Mucosa of rectum (tissue), 2 donors: ENCODE data around the gene STX2.
"Not testable (repeated sequence)": the region's sequence is repeated elsewhere in the genome, so short reads cannot be mapped to it uniquely, and the experiment has no call there.

ENCODE experiments used
- H3K27ac ChIP-seq, 2 donors: one replicate each; pipeline ENCODE4 v1.7.0; 2013; ENCODE audit warnings: inconsistent platforms in 2 of 2, low read depth in 2 of 2, low read length in 2 of 2
- H3K27me3 ChIP-seq, 2 donors: one replicate each; pipeline ENCODE4 v1.7.0; 2013; ENCODE audit warnings: low read length in 2 of 2; ENCODE audit not compliant: control insufficient read depth in 2 of 2, insufficient read depth in 2 of 2
- H3K36me3 ChIP-seq, 2 donors: one replicate each; pipeline ENCODE4 v1.7.0; 2013; ENCODE audit warnings: low read length in 2 of 2; ENCODE audit not compliant: control insufficient read depth in 2 of 2, insufficient read depth in 2 of 2
- H3K4me1 ChIP-seq, 2 donors: one replicate each; pipeline ENCODE4 v1.7.0; 2013; ENCODE audit warnings: low read length in 2 of 2, mild to moderate bottlenecking in 1 of 2; ENCODE audit not compliant: control insufficient read depth in 2 of 2, insufficient read depth in 2 of 2
- H3K4me3 ChIP-seq, 2 donors: one replicate each; pipeline ENCODE4 v1.7.0; 2013; ENCODE audit warnings: low read length in 2 of 2
- H3K9ac ChIP-seq, 2 donors: one replicate each; pipeline ENCODE4 v1.7.0; 2013; ENCODE audit warnings: low read length in 2 of 2, low read depth in 1 of 2, mild to moderate bottlenecking in 1 of 2
- H3K9me3 ChIP-seq, 2 donors: one replicate each; pipeline ENCODE4 v1.7.0; 2013; ENCODE audit warnings: low read length in 2 of 2; ENCODE audit not compliant: control insufficient read depth in 2 of 2
- donor health status: healthy.
- donor health status: Normal muscosa, but diverticular disease.

STX2 gene

GRCh38 chr12:130870442-130871285, 31.6 kb upstream of the STX2 start:
- peaks cover 14 to 19% of the 10 kb centered on the region in 2 donors for H3K4me1 ChIP-seq
- H3K36me3 ChIP-seq: peaks cover 20 to 21% of the 10 kb centered on the region in 2 donors
- H3K9me3 ChIP-seq: no peaks in the 10 kb centered on the region
- H3K27ac ChIP-seq: peak overlapping the region; percentile 87
- H3K4me3 ChIP-seq: peak overlapping the region; percentile 78 to 85
- no peaks in the 10 kb centered on the region for H3K27me3 ChIP-seq
- peak overlapping the region in 1 of 2 donors; percentile 77 for H3K9ac ChIP-seq

GRCh38 chr12:130868412-130868811, 29.4 kb upstream of the STX2 start:
- no peak overlapping the region for H3K27ac ChIP-seq
- H3K9me3 ChIP-seq: no peaks in the 10 kb centered on the region
- H3K4me3 ChIP-seq: no peak overlapping the region
- H3K27me3 ChIP-seq: no peaks in the 10 kb centered on the region
- no peaks in the 10 kb centered on the region for H3K36me3 ChIP-seq
- peaks cover 14 to 19% of the 10 kb centered on the region in 2 donors for H3K4me1 ChIP-seq
- H3K9ac ChIP-seq: no peak overlapping the region

- Histone ChIP-seq H3K9me3 (no peaks in the 10 kb centered on the region), H3K4me3 (no peak overlapping the region), H3K36me3 (no peaks in the 10 kb centered on the region), H3K4me1 (no peaks in the 10 kb centered on the region), H3K27ac (no peak overlapping the region), H3K9ac (no peak overlapping the region), H3K27me3 (no peaks in the 10 kb centered on the region)
Observed at GRCh38 chr12:130863298-130863697, 24.2 kb upstream of the STX2 start.

- H3K27me3 ChIP-seq, H3K27ac ChIP-seq, H3K9ac ChIP-seq, H3K9me3 ChIP-seq, H3K4me1 ChIP-seq, H3K4me3 ChIP-seq, H3K36me3 ChIP-seq: not testable (repeated sequence)
Observed at GRCh38 chr12:130862771-130863170, 23.7 kb upstream of the STX2 start.

- Histone ChIP-seq H3K36me3 (no peaks in the 10 kb centered on the region), H3K9me3 (peaks cover 0 to 2% of the 10 kb centered on the region in 2 donors), H3K27me3 (no peaks in the 10 kb centered on the region), H3K27ac (no peak overlapping the region), H3K9ac (no peak overlapping the region), H3K4me1 (no peaks in the 10 kb centered on the region), H3K4me3 (no peak overlapping the region)
Observed at GRCh38 chr12:130862161-130862560, 23.1 kb upstream of the STX2 start.

GRCh38 chr12:130860311-130860710, 21.3 kb upstream of the STX2 start:
- Histone ChIP-seq H3K36me3 (no peaks in the 10 kb centered on the region), H3K4me1 (no peaks in the 10 kb centered on the region), H3K27me3 (no peaks in the 10 kb centered on the region), H3K27ac (no peak overlapping the region), H3K9ac (no peak overlapping the region), H3K9me3 (peaks cover 0 to 2% of the 10 kb centered on the region in 2 donors), H3K4me3 (no peak overlapping the region)

- no peaks in the 10 kb centered on the region for H3K36me3 ChIP-seq
- no peak overlapping the region for H3K4me3 ChIP-seq
- no peaks in the 10 kb centered on the region for H3K27me3 ChIP-seq
- peaks cover 0 to 2% of the 10 kb centered on the region in 2 donors for H3K9me3 ChIP-seq
- H3K27ac ChIP-seq: no peak overlapping the region
- no peak overlapping the region for H3K9ac ChIP-seq
- H3K4me1 ChIP-seq: no peaks in the 10 kb centered on the region
Observed at GRCh38 chr12:130859161-130859560, 20.1 kb upstream of the STX2 start.

- Histone ChIP-seq H3K27me3 (no peaks in the 10 kb centered on the region), H3K27ac (no peak overlapping the region), H3K9me3 (peaks cover 0 to 2% of the 10 kb centered on the region in 2 donors), H3K4me1 (no peaks in the 10 kb centered on the region), H3K36me3 (no peaks in the 10 kb centered on the region), H3K4me3 (no peak overlapping the region), H3K9ac (no peak overlapping the region)
Observed at GRCh38 chr12:130858084-130858483, 19.0 kb upstream of the STX2 start.

GRCh38 chr12:130856088-130856487, 17.0 kb upstream of the STX2 start:
- H3K4me1 ChIP-seq: no peaks in the 10 kb centered on the region

GRCh38 chr12:130850418-130851021, 11.5 kb upstream of the STX2 start:
- no peak overlapping the region for H3K27ac ChIP-seq
- no peak overlapping the region for H3K4me3 ChIP-seq
- no peaks in the 10 kb centered on the region for H3K27me3 ChIP-seq
- no peaks in the 10 kb centered on the region for H3K9me3 ChIP-seq
- no peak overlapping the region for H3K9ac ChIP-seq
- H3K4me1 ChIP-seq: no peaks in the 10 kb centered on the region
- no peaks in the 10 kb centered on the region for H3K36me3 ChIP-seq

More at GRCh38 chr12:130856088-130856487, 17.0 kb upstream of the STX2 start:
- no peaks in the 10 kb centered on the region for H3K36me3 ChIP-seq
- no peaks in the 10 kb centered on the region for H3K27me3 ChIP-seq
- peaks cover 0 to 2% of the 10 kb centered on the region in 2 donors for H3K9me3 ChIP-seq
- H3K4me3 ChIP-seq: no peak overlapping the region
- no peak overlapping the region for H3K9ac ChIP-seq
- no peak overlapping the region for H3K27ac ChIP-seq
